K562 (cell line): ENCODE results near the gene ZNF689. TPM values are rescaled to one million over a fixed set of nuclear protein-coding genes. Genes with fewer than 3 reads are reported as not detected.
A peak's percentile ranks its signal among the peaks of the same experiment; 100 is the strongest.

Experiments used
- CBFA2T2 ChIP-seq: fragments of 450-650 bp; conservative IDR thresholded peaks from 2 replicates; pipeline ENCODE4 v1.6.1; 2017; ENCODE audit warnings: mild to moderate bottlenecking
- CBFB ChIP-seq: sonication (generic); formaldehyde crosslinking; IDR thresholded peaks from 2 replicates; pipeline ENCODE4 v1.4.0; 2020; ENCODE audit warnings: mild to moderate bottlenecking, missing genetic modification reagents
- CBX8 ChIP-seq: fragments of 200-600 bp; sonication (generic); IDR thresholded peaks from 2 replicates; pipeline ENCODE4 v1.6.1; 2012; ENCODE audit warnings: borderline replicate concordance, mixed run types, low read depth, mild to moderate bottlenecking, moderate library complexity, mixed read lengths, low read length, control low read depth, inconsistent platforms; ENCODE audit not compliant: poor library complexity, severe bottlenecking; ENCODE audit errors: extremely low read depth
- CHCHD3 ChIP-seq: fragments of 250-450 bp; sonication (Bioruptor Pico); IDR thresholded peaks from 2 replicates; pipeline ENCODE4 v2.1.2; 2022; ENCODE audit warnings: mild to moderate bottlenecking
- E2F5 ChIP-seq: sonication (generic); formaldehyde crosslinking; IDR thresholded peaks from 2 replicates; pipeline ENCODE4 v1.8.0; 2022; ENCODE audit warnings: mild to moderate bottlenecking, missing genetic modification reagents
- E2F8 ChIP-seq: fragments of 450-650 bp; IDR thresholded peaks from 2 replicates; pipeline ENCODE4 v1.7.1; 2018; ENCODE audit warnings: mild to moderate bottlenecking, low read depth; ENCODE audit not compliant: partially characterized antibody
- ETV1 ChIP-seq: fragments of 450-650 bp; conservative IDR thresholded peaks from 2 replicates; pipeline ENCODE4 v1.6.1; 2016; ENCODE audit warnings: missing genetic modification characterization, control low read depth, low read depth, missing compliant biosample characterization
- HMGN3 ChIP-seq: IDR thresholded peaks from 2 replicates; pipeline ENCODE4 v1.6.1; 2011; ENCODE audit warnings: borderline replicate concordance, low read depth, mild to moderate bottlenecking, mixed read lengths, low read length; ENCODE audit not compliant: insufficient read length; ENCODE audit errors: extremely low read depth
- KAT2B ChIP-seq: IDR thresholded peaks from one replicate; pipeline ENCODE4 v1.6.1; 2012; ENCODE audit warnings: low read depth, mild to moderate bottlenecking, control low read depth, inconsistent platforms, low read length, moderate library complexity
- KDM4B ChIP-seq, 2 experiments: fragments of 450-650 bp in 1 of 2; sonication (generic) in 1 of 2; IDR thresholded peaks; 2 replicates each; pipeline ENCODE4 v1.6.1; 2016 to 2017; ENCODE audit warnings: borderline replicate concordance in 2 of 2, antibody characterized with exemption in 1 of 2, low read depth in 1 of 2, mild to moderate bottlenecking in 1 of 2
- MECOM ChIP-seq: fragments of 250-450 bp; sonication (Bioruptor Pico); IDR thresholded peaks from 2 replicates; pipeline ENCODE4 v1.8.0; 2022; ENCODE audit warnings: inconsistent platforms
- PATZ1 ChIP-seq: fragments of 250-450 bp; sonication (Bioruptor Pico); IDR thresholded peaks from 2 replicates; pipeline ENCODE4 v1.5.0; 2020; ENCODE audit warnings: mild to moderate bottlenecking, borderline replicate concordance
- RBM14 ChIP-seq: fragments of 200-400 bp; formaldehyde crosslinking; IDR thresholded peaks from 2 replicates; pipeline ENCODE4 v1.6.1; 2018; ENCODE audit warnings: low read depth, mild to moderate bottlenecking, low read length, moderate library complexity, borderline replicate concordance; ENCODE audit not compliant: insufficient read depth
- SIN3A ChIP-seq, 2 experiments: fragments of 150-350 bp in 1 of 2; IDR thresholded peaks; 2 replicates each; pipeline ENCODE4 v1.6.1; 2011 to 2016; ENCODE audit warnings: borderline replicate concordance in 2 of 2, low read depth in 2 of 2, low read length in 2 of 2, mild to moderate bottlenecking in 2 of 2, moderate library complexity in 2 of 2; ENCODE audit not compliant: control insufficient read depth in 1 of 2
- SP1 ChIP-seq: sonication (generic); formaldehyde crosslinking; IDR thresholded peaks from 2 replicates; pipeline ENCODE4 v1.8.1; 2022; ENCODE audit warnings: mild to moderate bottlenecking, missing genetic modification reagents
- SRSF3 ChIP-seq: fragments of 200-400 bp; formaldehyde crosslinking; IDR thresholded peaks from 2 replicates; pipeline ENCODE4 v1.6.1; 2016; ENCODE audit warnings: mild to moderate bottlenecking, low read length, moderate library complexity; ENCODE audit not compliant: insufficient read depth
- ZBTB1 ChIP-seq: sonication (generic); formaldehyde crosslinking; IDR thresholded peaks from 2 replicates; pipeline ENCODE4 v1.8.1; 2023; ENCODE audit warnings: missing genetic modification reagents, low read depth, mild to moderate bottlenecking, borderline replicate concordance
- ZNF282 ChIP-seq: sonication (generic); formaldehyde crosslinking; IDR thresholded peaks from 2 replicates; pipeline ENCODE4 v1.8.1; 2023; ENCODE audit warnings: missing genetic modification reagents
- ZNF584 ChIP-seq: fragments of 200-800 bp; sonication (Bioruptor generic); IDR thresholded peaks from 2 replicates; pipeline ENCODE4 v1.6.1; 2016; ENCODE audit warnings: low read depth, mild to moderate bottlenecking, missing genetic modification characterization, missing compliant biosample characterization
- ZNF764 ChIP-seq: fragments of 250-450 bp; sonication (Bioruptor Pico); IDR thresholded peaks from 2 replicates; pipeline ENCODE4 v1.4.0; 2020; ENCODE audit warnings: low read depth, mild to moderate bottlenecking, moderate library complexity
- polyA plus RNA-seq, 8 experiments: library from polyadenylated mRNA; depleted of rRNA in 4 of 8; stranded (reverse) in 5 of 8; unstranded in 3 of 8; fragments of >200 nt; fragmentation: Nextera tagmentation in 2 of 8; fragmentation: Illumina TruSeq in 1 of 8; extraction: Ambion mirVana in 2 of 8; extraction: Trizol in 1 of 8; gene quantifications; 2 replicates each; pipeline versions ENCODE4 v1.2.1 to v1.2.3, GENCODE V29; 2011 to 2014; ENCODE audit warnings: inconsistent platforms in 1 of 8, missing spikeins in 1 of 8
- total RNA-seq, 7 experiments: library from RNA; depleted of rRNA in 6 of 7; stranded (reverse); fragments of >200 nt in 6 of 7; fragmentation: Illumina TruSeq in 2 of 7; extraction: Trizol in 2 of 7; gene quantifications; 2 replicates each; pipeline versions ENCODE4 v1.2.1 to v1.2.3, GENCODE V29; 2011 to 2021; ENCODE audit warnings: low replicate concordance in 1 of 7

ZNF689 gene
- total and polyA plus RNA-seq, 9 of the 15 experiments (the other 6 are each of a cell fraction or from before 2014, with no cell fraction given): 5.4 to 15.4 (median 10.8) TPM

- TF ChIP-seq CBX8: no peak
- peak; percentile 68; the same call in 1 of the 2 replicates for TF ChIP-seq ETV1 (tag)
- peak; percentile 38 for TF ChIP-seq HMGN3
- no peak for TF ChIP-seq ZNF764 (CRISPR knock-in tag)
- peak; percentile 97 for TF ChIP-seq ZNF282 (CRISPR knock-in tag)
- TF ChIP-seq KAT2B: no peak
- peak; percentile 83 for TF ChIP-seq E2F8
- TF ChIP-seq RBM14: 0 out of 2 replicates have a peak, but pooled peaks have one; percentile 60
- TF ChIP-seq PATZ1: no peak
- peak; percentile 84; the same call in 1 of the 2 replicates for TF ChIP-seq SRSF3
- peak; percentile 93 for TF ChIP-seq SP1 (CRISPR knock-in tag)
- peak; percentile 68 to 77; a peak in 2 of 4 replicates for TF ChIP-seq SIN3A (IDR thresholded peaks at IDR 0.05; ENCODE audit: borderline replicate concordance in 2 of 2, control insufficient read depth in 1 of 2, low read depth in 2 of 2, low read length in 2 of 2)
- no peak; a peak in 1 of 4 replicates for TF ChIP-seq KDM4B (IDR thresholded peaks at IDR 0.05; ENCODE audit: borderline replicate concordance in 2 of 2, low read depth in 1 of 2)
- no peak; the same call in 1 of the 2 replicates for TF ChIP-seq MECOM (CRISPR knock-in tag)
- 0 out of 2 replicates have a peak, but pooled peaks have one; percentile 13 for TF ChIP-seq CHCHD3 (CRISPR knock-in tag)
- TF ChIP-seq ZBTB1 (CRISPR knock-in tag): peak; percentile 58; the same call in 1 of the 2 replicates
- TF ChIP-seq ZNF584: no peak
- TF ChIP-seq CBFA2T2: no peak
- no peak for TF ChIP-seq CBFB (CRISPR knock-in tag)
- peak; percentile 93 for TF ChIP-seq E2F5 (CRISPR knock-in tag)
Observed at GRCh38 chr16:30585400-30586191, 24.6 kb downstream of the ZNF689 start, which contains the start of gene ZNF785 (continued).
